SK-N-SH (cell line): ENCODE measurements around the gene TEX101. TPM values are rescaled to one million over a fixed set of nuclear protein-coding genes. Genes with fewer than 3 reads are reported as not detected.

Experiments used
- CTCF ChIA-PET: fragments of 300-600, 350-600 bp; formaldehyde crosslinking; extraction: SDS; loops from one replicate; lab custom pipeline; 2021; lab: Yijun Ruan, JAX
- POLR2A ChIA-PET: fragments of 350-600 bp; sonication (Branson Sonifier 250); formaldehyde crosslinking; extraction: SDS; loops from one replicate; lab custom pipeline; 2020; ENCODE audit warnings: antibody characterized with exemption, inconsistent platforms; lab: Yijun Ruan, JAX
- DNase-seq: peaks from one replicate; pipeline ENCODE4 v3.0.0; 2012
- H2AFZ ChIP-seq: fragments of 200-600 bp; sonication (generic); 2 replicates; pipeline ENCODE4 v1.8.1; 2016; ENCODE audit warnings: antibody characterized with exemption, mild to moderate bottlenecking, low read depth
- H3F3A ChIP-seq: fragments of 200-600 bp; sonication (generic); replicated peaks from 2 replicates; pipeline ENCODE3; 2016; ENCODE audit warnings: antibody characterized with exemption, mild to moderate bottlenecking; ENCODE audit not compliant: insufficient read depth
- H3K27ac ChIP-seq, 2 experiments: fragments of 200-500 bp in 1 of 2; fragments of 200-600 bp in 1 of 2; sonication (Bioruptor generic) in 1 of 2; sonication (generic), shearing (Covaris generic) in 1 of 2; 2 replicates each; pipeline versions ENCODE4 v1.5.1 to v1.6.1; 2014 to 2016; ENCODE audit warnings: low read depth in 2 of 2, inconsistent platforms in 1 of 2, low read length in 1 of 2, mild to moderate bottlenecking in 1 of 2, mixed read lengths in 1 of 2
- H3K27me3 ChIP-seq: fragments of 200-600 bp; sonication (generic), shearing (Covaris generic); 2 replicates; pipeline ENCODE4 v1.6.1; 2016; ENCODE audit warnings: mixed run types; ENCODE audit not compliant: insufficient read depth
- H3K36me3 ChIP-seq, 2 experiments: fragments of 200-500 bp in 1 of 2; fragments of 200-600 bp in 1 of 2; sonication (Bioruptor generic) in 1 of 2; sonication (generic) in 1 of 2; replicated peaks in 1 of 2; 2 replicates each; pipeline versions ENCODE3 to v1.5.1; 2014 to 2016; ENCODE audit warnings: low read length in 1 of 2, mild to moderate bottlenecking in 1 of 2; ENCODE audit not compliant: insufficient read depth in 2 of 2, control insufficient read depth in 1 of 2
- H3K4me1 ChIP-seq, 2 experiments: fragments of 200-500 bp in 1 of 2; fragments of 200-600 bp in 1 of 2; sonication (Bioruptor generic) in 1 of 2; sonication (generic), shearing (Covaris generic) in 1 of 2; 2 replicates each; pipeline versions ENCODE4 v1.5.1 to v1.6.1; 2014 to 2016; ENCODE audit warnings: low read depth in 1 of 2, low read length in 1 of 2, mixed run types in 1 of 2; ENCODE audit not compliant: insufficient read depth in 2 of 2, control insufficient read depth in 1 of 2
- H3K4me2 ChIP-seq: fragments of 200-600 bp; sonication (generic), shearing (Covaris generic); 2 replicates; pipeline ENCODE4 v1.6.1; 2017; ENCODE audit warnings: mixed run types
- H3K4me3 ChIP-seq, 2 experiments: fragments of 200-500 bp in 1 of 2; fragments of 200-600 bp in 1 of 2; sonication (Bioruptor generic) in 1 of 2; sonication (generic), shearing (Covaris generic) in 1 of 2; 2 replicates each; pipeline versions ENCODE4 v1.5.1 to v1.8.1; 2014 to 2016; ENCODE audit warnings: low read depth in 2 of 2, inconsistent platforms in 1 of 2, low read length in 1 of 2, mild to moderate bottlenecking in 1 of 2, mixed read lengths in 1 of 2, moderate library complexity in 1 of 2
- H3K79me2 ChIP-seq: fragments of 200-600 bp; sonication (generic); 2 replicates; pipeline ENCODE4 v1.8.1; 2017; ENCODE audit warnings: mild to moderate bottlenecking; ENCODE audit not compliant: insufficient read depth
- H3K9ac ChIP-seq: fragments of 200-600 bp; sonication (generic); 2 replicates; pipeline ENCODE4 v1.6.1; 2017; ENCODE audit warnings: mixed run types
- H3K9me2 ChIP-seq: fragments of 200-600 bp; sonication (generic); 2 replicates; pipeline ENCODE4 v1.6.1; 2017; ENCODE audit warnings: mixed run types
- H3K9me3 ChIP-seq: fragments of 200-600 bp; sonication (generic); 2 replicates; pipeline ENCODE4 v1.6.1; 2017; ENCODE audit warnings: mixed run types, mild to moderate bottlenecking, moderate library complexity
- H4K20me1 ChIP-seq: fragments of 200-600 bp; sonication (generic); 2 replicates; pipeline ENCODE4 v1.6.1; 2017; ENCODE audit warnings: mild to moderate bottlenecking, mixed run types; ENCODE audit not compliant: insufficient read depth
- CHD2 ChIP-seq: fragments of 150-350 bp; IDR thresholded peaks from 2 replicates; pipeline ENCODE4 v1.6.1; 2018; ENCODE audit warnings: low read length; ENCODE audit not compliant: partially characterized antibody
- EZH2phosphoT487 ChIP-seq: fragments of 200-600 bp; sonication (generic); IDR thresholded peaks from 2 replicates; pipeline ENCODE4 v1.6.1; 2017; ENCODE audit warnings: low read depth, mixed run types, mild to moderate bottlenecking, antibody characterized with exemption, moderate library complexity, borderline replicate concordance
- FOXM1 ChIP-seq: IDR thresholded peaks from 2 replicates; pipeline ENCODE4 v1.4.0; 2012; ENCODE audit warnings: low read depth, mild to moderate bottlenecking
- GATA2 ChIP-seq: sonication (generic); formaldehyde crosslinking; IDR thresholded peaks from 2 replicates; pipeline ENCODE4 v1.5.0; 2020; ENCODE audit warnings: mild to moderate bottlenecking, missing genetic modification reagents
- NRF1 ChIP-seq: IDR thresholded peaks from 2 replicates; pipeline ENCODE4 v1.6.1; 2012; ENCODE audit warnings: low read depth, mild to moderate bottlenecking, low read length
- SIN3A ChIP-seq: IDR thresholded peaks from 2 replicates; pipeline ENCODE4 v1.6.1; 2012; ENCODE audit warnings: low read depth, mild to moderate bottlenecking, low read length, moderate library complexity, borderline replicate concordance
- TCF12 ChIP-seq: IDR thresholded peaks from 2 replicates; pipeline ENCODE4 v1.4.0; 2012
- TEAD4 ChIP-seq: IDR thresholded peaks from 2 replicates; pipeline ENCODE4 v1.4.0; 2012; ENCODE audit warnings: mild to moderate bottlenecking, borderline replicate concordance; ENCODE audit not compliant: insufficient read depth
- YY1 ChIP-seq: IDR thresholded peaks from 2 replicates; pipeline ENCODE4 v1.4.0; 2012; ENCODE audit warnings: low read depth, mild to moderate bottlenecking
- WGBS: methylation state at CpG from one replicate; pipeline ENCODE4 v1.1.6; 2017; ENCODE audit warnings: low lambda C conversion rate; 5-methylcytosine and 5-hydroxymethylcytosine counted together
- polyA plus RNA-seq, 3 experiments: library from polyadenylated mRNA; depleted of rRNA; stranded (reverse); fragments of >200 nt; gene quantifications; 2 replicates each; pipeline ENCODE4 v1.2.3, GENCODE V29; 2012
- TF ChIP-seq, protein P1 (sequence below): IDR thresholded peaks from 2 replicates; pipeline ENCODE4 v1.4.0; 2012; ENCODE audit warnings: low read depth, borderline replicate concordance

Gene TEX101
- polyA plus RNA-seq, 1 of the 3 experiments (the other 2 are of a cell fraction), result 0.07 TPM

DNA sequence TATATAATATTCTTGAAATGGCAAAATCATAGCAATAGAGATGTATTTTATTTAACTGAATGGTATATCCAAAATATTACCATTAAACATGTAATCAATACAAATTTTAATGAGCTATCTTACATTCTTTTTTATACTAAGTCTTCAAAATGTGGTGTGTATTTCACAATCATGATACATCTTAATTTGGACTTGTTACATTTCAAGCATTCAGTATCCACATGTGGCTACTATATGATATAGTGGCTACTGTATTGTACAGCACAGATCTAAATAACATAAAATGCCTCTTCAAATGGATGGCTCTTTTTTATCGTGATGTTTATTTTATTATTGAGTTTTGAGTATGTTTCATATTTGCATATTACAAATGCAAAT is 8.0 kb downstream of the TEX101 start:
- Histone ChIP-seq H3K4me3 (no peak overlapping the region), H3K9me2 (no peaks in the 10 kb centered on the region), H3K36me3 (no peaks in the 10 kb centered on the region), H3K4me1 (no peaks in the 10 kb centered on the region), H3F3A (no peaks in the 10 kb centered on the region), H3K4me2 (no peak overlapping the region), H3K79me2 (no peaks in the 10 kb centered on the region), H3K9ac (no peak overlapping the region), H4K20me1 (no peaks in the 10 kb centered on the region), H3K9me3 (no peaks in the 10 kb centered on the region), H3K27ac (no peak overlapping the region), H2AFZ (no peak overlapping the region), H3K27me3 (peaks cover 33% of the 10 kb centered on the region; the same call in 1 of the 2 replicates)
- TF ChIP-seq TCF12 (no peak), TEAD4 (no peak), CHD2 (no peak), EZH2phosphoT487 (no peak), FOXM1 (no peak)
- TF ChIP-seq, protein P1, sequence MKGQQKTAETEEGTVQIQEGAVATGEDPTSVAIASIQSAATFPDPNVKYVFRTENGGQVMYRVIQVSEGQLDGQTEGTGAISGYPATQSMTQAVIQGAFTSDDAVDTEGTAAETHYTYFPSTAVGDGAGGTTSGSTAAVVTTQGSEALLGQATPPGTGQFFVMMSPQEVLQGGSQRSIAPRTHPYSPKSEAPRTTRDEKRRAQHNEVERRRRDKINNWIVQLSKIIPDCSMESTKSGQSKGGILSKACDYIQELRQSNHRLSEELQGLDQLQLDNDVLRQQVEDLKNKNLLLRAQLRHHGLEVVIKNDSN, result no peak
- POLR2A ChIA-PET, result no interaction called here
- DNase-seq, result no peak
- WGBS, result 19% methylated on average over 1 of the region's 1 CpG
- CTCF ChIA-PET, result interaction anchor here (1.1 to 3.1 kb wide), 2 partner anchors 10 to 15 kb away, joined by 3 to 11 read pairs; no protein-coding TSS in a partner anchor

- Histone ChIP-seq H3K9me3 (no peaks in the 10 kb centered on the region), H3K79me2 (no peaks in the 10 kb centered on the region), H3K4me1 (no peaks in the 10 kb centered on the region), H3K4me2 (no peak overlapping the region), H3K9me2 (no peaks in the 10 kb centered on the region), H2AFZ (no peak overlapping the region), H3K27ac (no peak overlapping the region), H3K27me3 (peaks cover 33% of the 10 kb centered on the region; the same call in 1 of the 2 replicates), H3F3A (no peaks in the 10 kb centered on the region), H4K20me1 (no peaks in the 10 kb centered on the region), H3K4me3 (no peak overlapping the region), H3K9ac (no peak overlapping the region), H3K36me3 (no peaks in the 10 kb centered on the region)
- no peak for DNase-seq
- POLR2A ChIA-PET, result no interaction called here
- TF ChIP-seq SIN3A (no peak), GATA2 (CRISPR knock-in tag) (no peak), YY1 (no peak), NRF1 (no peak), FOXM1 (no peak)
- WGBS, result 31% methylated on average over 5 of the region's 5 CpGs
- CTCF ChIA-PET, result interaction anchor here (1.1 to 3.1 kb wide), 2 partner anchors 9 to 16 kb away, joined by 3 to 11 read pairs; no protein-coding TSS in a partner anchor
These were observed 9.1 kb downstream of the TEX101 start for GRCh38 chr19:43423779-43424178.
